ENCODE measurements around the gene PROCA1. TPM values are rescaled to one million over a fixed set of nuclear protein-coding genes. Genes with fewer than 3 reads are reported as not detected.
"Not testable (repeated sequence)": the region's sequence is repeated elsewhere in the genome, so short reads cannot be mapped to it uniquely, and the experiment has no call there.

The PROCA1 gene
- total RNA-seq, 1 donor from 2014 or later = 1.5 TPM

DNA sequence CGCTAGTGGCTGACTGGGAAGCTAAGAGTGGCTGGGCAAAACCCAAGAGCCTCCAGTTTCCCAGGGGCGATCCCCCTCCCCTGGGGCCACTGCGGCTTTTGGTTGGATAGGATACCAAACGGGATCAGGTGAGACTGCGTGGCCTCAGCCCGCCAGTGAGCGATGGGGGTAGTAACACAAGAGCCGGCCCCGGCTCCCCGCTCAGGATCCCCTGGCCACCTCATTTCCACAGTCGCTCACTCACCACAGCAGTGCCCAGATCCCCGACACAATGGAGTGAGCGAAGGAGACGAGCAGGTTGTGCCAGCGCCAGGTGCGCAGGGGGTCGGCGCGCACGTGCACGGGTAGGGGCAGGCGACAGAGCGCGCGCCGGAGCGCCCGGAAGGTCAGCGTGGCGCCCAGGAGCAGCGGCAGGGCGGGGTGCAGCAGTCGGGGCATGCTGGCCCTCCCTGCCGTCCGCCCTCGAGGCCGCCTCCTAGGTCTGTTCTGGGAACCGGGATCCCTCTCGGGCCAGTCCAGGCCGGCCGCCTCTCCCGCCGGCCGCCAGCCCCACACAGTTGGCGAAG lies 14.1 kb upstream of the PROCA1 start:
- Histone ChIP-seq H3K27me3 (no peaks in the 10 kb centered on the region), H3K4me3 (peak overlapping the region; percentile 55 to 62), H3K27ac (peak overlapping the region; percentile 98), H3K9me3 (no peaks in the 10 kb centered on the region), H3K36me3 (peaks cover 0 to 31% of the 10 kb centered on the region in 2 donors), H3K4me1 (peaks cover 41% of the 10 kb centered on the region)
- intact Hi-C loops (cut with DNase I) = no loop called here
- TF ChIP-seq POLR2AphosphoS5 (IDR thresholded peaks at IDR 0.05; ENCODE audit: insufficient read depth in 1 of 2, low read depth in 1 of 2) = peak in 1 of 2 donors; percentile 36
- TF ChIP-seq, protein P1, sequence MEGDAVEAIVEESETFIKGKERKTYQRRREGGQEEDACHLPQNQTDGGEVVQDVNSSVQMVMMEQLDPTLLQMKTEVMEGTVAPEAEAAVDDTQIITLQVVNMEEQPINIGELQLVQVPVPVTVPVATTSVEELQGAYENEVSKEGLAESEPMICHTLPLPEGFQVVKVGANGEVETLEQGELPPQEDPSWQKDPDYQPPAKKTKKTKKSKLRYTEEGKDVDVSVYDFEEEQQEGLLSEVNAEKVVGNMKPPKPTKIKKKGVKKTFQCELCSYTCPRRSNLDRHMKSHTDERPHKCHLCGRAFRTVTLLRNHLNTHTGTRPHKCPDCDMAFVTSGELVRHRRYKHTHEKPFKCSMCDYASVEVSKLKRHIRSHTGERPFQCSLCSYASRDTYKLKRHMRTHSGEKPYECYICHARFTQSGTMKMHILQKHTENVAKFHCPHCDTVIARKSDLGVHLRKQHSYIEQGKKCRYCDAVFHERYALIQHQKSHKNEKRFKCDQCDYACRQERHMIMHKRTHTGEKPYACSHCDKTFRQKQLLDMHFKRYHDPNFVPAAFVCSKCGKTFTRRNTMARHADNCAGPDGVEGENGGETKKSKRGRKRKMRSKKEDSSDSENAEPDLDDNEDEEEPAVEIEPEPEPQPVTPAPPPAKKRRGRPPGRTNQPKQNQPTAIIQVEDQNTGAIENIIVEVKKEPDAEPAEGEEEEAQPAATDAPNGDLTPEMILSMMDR (IDR thresholded peaks at IDR 0.05) = no peak
- DNase-seq (ENCODE audit: extremely low spot score in 2 of 2) = no peak

DNA sequence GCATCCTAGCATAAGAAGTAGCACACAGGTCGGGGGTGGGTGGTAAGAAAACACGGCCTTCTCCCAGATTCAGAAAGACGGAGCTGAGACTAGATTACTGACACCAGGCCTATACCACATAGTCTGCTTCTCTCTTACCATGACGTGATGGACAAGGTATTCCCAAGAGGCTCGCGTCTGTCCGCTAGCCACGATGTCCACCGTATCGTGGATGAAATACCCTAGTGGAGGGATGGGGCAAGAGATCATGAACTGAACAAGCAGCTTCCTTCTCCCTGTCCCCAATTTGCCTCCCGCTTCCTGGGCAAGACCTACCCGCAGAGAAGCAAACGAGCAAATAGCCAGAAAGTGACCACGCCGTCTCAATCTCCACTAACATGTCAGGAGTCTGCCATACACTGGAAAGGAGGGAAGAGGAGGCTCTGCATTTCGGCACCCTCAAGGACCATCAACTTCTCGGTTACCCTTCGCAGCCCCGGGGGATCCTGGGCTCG lies 13.5 kb upstream of the PROCA1 start:
- intact Hi-C loops (cut with DNase I) = no loop called here
- peaks cover 46% of the 10 kb centered on the region for H3K4me1 ChIP-seq
- H3K4me3 ChIP-seq = peak overlapping the region; percentile 55 to 62
- TF ChIP-seq, protein P1 (IDR thresholded peaks at IDR 0.05) = no peak
- TF ChIP-seq POLR2AphosphoS5 (IDR thresholded peaks at IDR 0.05; ENCODE audit: insufficient read depth in 1 of 2, low read depth in 1 of 2) (no peak), POLR2A (IDR thresholded peaks at IDR 0.05) (no peak)
- H3K36me3 ChIP-seq = peaks cover 0 to 31% of the 10 kb centered on the region in 2 donors
- DNase-seq (ENCODE audit: extremely low spot score in 2 of 2) = no peak
- no peaks in the 10 kb centered on the region for H3K9me3 ChIP-seq
- H3K27me3 ChIP-seq = no peaks in the 10 kb centered on the region
- peak overlapping the region; percentile 98 for H3K27ac ChIP-seq

DNA sequence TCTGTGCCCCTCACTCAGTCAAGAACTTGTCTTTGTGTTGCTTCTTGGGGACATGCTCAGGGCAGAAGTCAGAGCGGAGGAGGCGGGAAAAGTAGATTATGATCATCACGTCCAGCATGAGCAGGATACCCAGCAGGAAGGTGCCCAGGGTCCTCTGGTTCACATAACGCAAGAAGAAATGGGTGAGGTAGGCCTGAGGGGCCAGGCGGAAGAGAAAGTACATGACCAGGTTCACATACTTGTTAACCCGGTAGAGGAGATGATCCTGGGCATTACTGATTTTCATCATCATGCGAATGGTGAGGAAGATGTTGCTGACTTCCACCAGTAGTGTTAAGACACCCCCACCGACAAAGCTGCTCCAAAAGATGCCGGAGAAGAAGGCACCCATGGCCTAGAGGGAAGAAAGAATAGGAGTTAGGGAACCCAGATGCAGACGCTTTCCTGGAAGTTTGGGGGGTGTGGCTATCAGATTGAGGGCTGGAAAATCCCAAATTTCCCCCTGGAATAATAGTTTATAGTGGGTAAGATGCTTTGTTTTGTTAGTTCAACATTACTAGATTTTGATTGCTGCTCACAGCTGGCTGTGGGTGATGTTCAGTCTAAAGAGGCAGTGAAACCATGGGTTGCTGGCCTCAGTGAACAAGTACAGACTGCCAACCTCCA lies 12.9 kb upstream of the PROCA1 start:
- TF ChIP-seq, protein P1 (IDR thresholded peaks at IDR 0.05) = no peak
- no peak for TF ChIP-seq POLR2A (IDR thresholded peaks at IDR 0.05)
- no peak for TF ChIP-seq POLR2AphosphoS5 (IDR thresholded peaks at IDR 0.05; ENCODE audit: insufficient read depth in 1 of 2, low read depth in 1 of 2)
- no peaks in the 10 kb centered on the region for H3K27me3 ChIP-seq

DNA sequence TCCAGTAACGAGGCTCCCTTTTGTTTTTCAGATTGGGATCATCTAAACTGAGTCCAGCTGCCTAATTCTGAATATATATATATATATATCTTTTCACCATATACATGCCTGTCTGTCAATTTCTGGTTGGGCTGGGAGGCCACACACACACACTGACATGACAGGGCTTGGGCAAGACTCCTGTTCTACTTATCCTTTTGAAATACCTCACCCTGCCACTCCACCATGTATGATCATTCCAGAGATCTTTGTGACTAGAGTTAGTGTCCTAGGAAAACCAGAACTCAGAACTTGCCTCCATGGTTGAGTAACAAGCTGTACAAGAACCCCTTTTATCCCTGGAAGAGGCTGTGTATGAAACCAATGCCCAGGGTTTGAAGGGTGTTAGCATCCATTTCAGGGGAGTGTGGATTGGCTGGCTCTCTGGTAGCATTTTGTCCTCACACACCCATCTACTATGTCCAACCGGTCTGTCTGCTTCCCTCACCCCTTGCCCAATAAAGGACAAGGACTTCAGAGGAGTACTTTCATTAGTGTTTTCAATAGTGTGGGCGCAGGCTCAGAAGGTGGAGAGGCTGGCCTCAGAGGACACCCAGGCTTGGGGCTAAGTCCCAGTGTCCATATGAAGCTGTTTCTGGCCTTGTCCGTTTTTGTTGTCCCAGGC lies 12.3 kb upstream of the PROCA1 start:
- Histone ChIP-seq H3K36me3 (peaks cover 0 to 31% of the 10 kb centered on the region in 2 donors), H3K4me1 (peaks cover 51% of the 10 kb centered on the region)
- H3K9me3 ChIP-seq; H3K4me3 ChIP-seq; H3K27ac ChIP-seq; DNase-seq (ENCODE audit: extremely low spot score in 2 of 2); H3K27me3 ChIP-seq; intact Hi-C loops (cut with DNase I): not testable (repeated sequence)

More for the DNA sequence above, 12.9 kb upstream of the PROCA1 start:
- peaks cover 0 to 31% of the 10 kb centered on the region in 2 donors for H3K36me3 ChIP-seq
- intact Hi-C loops (cut with DNase I) = no loop called here
- no peak overlapping the region for H3K27ac ChIP-seq
- DNase-seq (ENCODE audit: extremely low spot score in 2 of 2) = no peak
- no peak overlapping the region for H3K4me3 ChIP-seq
- peaks cover 48% of the 10 kb centered on the region for H3K4me1 ChIP-seq
- H3K9me3 ChIP-seq = no peaks in the 10 kb centered on the region

DNA sequence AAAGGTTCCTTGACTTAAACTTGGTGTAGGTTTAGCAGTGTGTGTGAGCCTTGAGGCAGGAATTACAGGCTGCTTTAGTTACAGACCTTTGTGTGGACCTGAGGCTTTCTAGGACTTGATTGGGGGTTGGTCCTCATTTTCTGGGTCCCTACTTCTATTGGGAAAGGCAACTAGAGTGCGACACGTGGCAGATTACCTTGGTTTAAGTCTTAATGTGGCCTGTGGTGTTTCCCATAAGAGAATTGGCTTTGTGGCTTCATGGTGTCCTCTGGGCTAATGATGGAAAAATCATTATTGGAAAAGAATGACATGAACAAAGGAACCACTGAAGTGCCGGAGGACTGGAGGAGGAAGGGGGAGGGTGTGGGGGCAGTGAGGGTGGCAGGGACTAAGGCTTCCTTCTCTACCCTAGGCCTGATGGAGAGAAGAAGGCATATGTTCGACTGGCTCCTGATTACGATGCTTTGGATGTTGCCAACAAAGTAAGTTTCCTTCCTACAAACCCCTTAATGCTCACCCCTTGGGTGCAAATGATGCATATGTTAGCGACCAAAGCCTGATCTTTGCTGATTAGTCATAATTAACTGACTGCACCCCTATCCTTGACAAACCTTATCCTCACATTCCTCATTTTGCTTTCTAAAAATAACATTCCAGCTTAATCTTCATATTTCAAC lies 11.6 kb upstream of the PROCA1 start:
- H3K9me3 ChIP-seq = no peaks in the 10 kb centered on the region
- no peak overlapping the region for H3K4me3 ChIP-seq
- H3K4me1 ChIP-seq = peaks cover 58% of the 10 kb centered on the region
- DNase-seq (ENCODE audit: extremely low spot score in 2 of 2) = no peak
- no peak for TF ChIP-seq POLR2AphosphoS5 (IDR thresholded peaks at IDR 0.05; ENCODE audit: insufficient read depth in 1 of 2, low read depth in 1 of 2)
- TF ChIP-seq POLR2A (IDR thresholded peaks at IDR 0.05) = no peak
- TF ChIP-seq, protein P1 (IDR thresholded peaks at IDR 0.05) = no peak
- H3K27me3 ChIP-seq = no peaks in the 10 kb centered on the region
- peaks cover 0 to 31% of the 10 kb centered on the region in 2 donors for H3K36me3 ChIP-seq
- H3K27ac ChIP-seq = no peak overlapping the region
- intact Hi-C loops (cut with DNase I) = no loop called here

All from vagina (tissue), 2 donors.